Smooth muscle cell (in vitro differentiated cells): ENCODE measurements around the gene ARHGAP23. TPM values are rescaled to one million over a fixed set of nuclear protein-coding genes. Genes with fewer than 3 reads are reported as not detected.

Experiments used
- DNase-seq: peaks from one replicate; lab custom pipeline; 2025; ENCODE audit not compliant: unreplicated experiment; lab: John Stamatoyannopoulos, UW
- H2AFZ ChIP-seq: fragments of 200-600 bp; sonication (generic); 2 replicates; pipeline ENCODE4 v1.6.0; 2016; ENCODE audit warnings: antibody characterized with exemption, low read depth, mild to moderate bottlenecking
- H3F3A ChIP-seq: fragments of 200-600 bp; sonication (generic); 2 replicates; pipeline ENCODE4 v1.6.0; 2017; ENCODE audit warnings: antibody characterized with exemption, low read depth
- H3K27ac ChIP-seq: fragments of 200-600 bp; sonication (generic); 2 replicates; pipeline ENCODE4 v1.5.1; 2016; ENCODE audit warnings: low read depth, mild to moderate bottlenecking
- H3K27me3 ChIP-seq: fragments of 200-600 bp; sonication (generic); 2 replicates; pipeline ENCODE4 v1.6.1; 2016; ENCODE audit warnings: low read depth, mild to moderate bottlenecking
- H3K36me3 ChIP-seq: fragments of 200-600 bp; sonication (generic); 2 replicates; pipeline ENCODE4 v1.5.1; 2016; ENCODE audit warnings: low read depth
- H3K4me1 ChIP-seq: fragments of 200-600 bp; sonication (generic); 2 replicates; pipeline ENCODE4 v1.5.1; 2016; ENCODE audit warnings: low read depth
- H3K4me2 ChIP-seq: fragments of 200-600 bp; sonication (generic); 2 replicates; pipeline ENCODE4 v1.6.0; 2016; ENCODE audit warnings: mild to moderate bottlenecking
- H3K4me3 ChIP-seq: fragments of 200-600 bp; sonication (generic); 2 replicates; pipeline ENCODE4 v1.5.1; 2016; ENCODE audit warnings: mild to moderate bottlenecking
- H3K79me2 ChIP-seq: fragments of 200-600 bp; sonication (generic); 2 replicates; pipeline ENCODE4 v1.6.0; 2016; ENCODE audit warnings: low read depth, mild to moderate bottlenecking
- H3K9ac ChIP-seq: fragments of 200-600 bp; sonication (generic); 2 replicates; pipeline ENCODE4 v1.6.0; 2016; ENCODE audit warnings: low read depth
- H3K9me3 ChIP-seq: fragments of 200-600 bp; sonication (generic); replicated peaks from 2 replicates; pipeline ENCODE4 v1.5.1; 2016; ENCODE audit warnings: low read depth
- H4K20me1 ChIP-seq: fragments of 200-600 bp; sonication (generic); 2 replicates; pipeline ENCODE4 v1.6.0; 2016; ENCODE audit warnings: low read depth
- WGBS: methylation state at CpG from one replicate; pipeline ENCODE4 v1.1.7; 2016; ENCODE audit warnings: low lambda C conversion rate; 5-methylcytosine and 5-hydroxymethylcytosine counted together
- polyA plus RNA-seq: library from polyadenylated mRNA; unstranded; fragments of >200 nt; fragmentation: Nextera tagmentation; extraction: Ambion mirVana; gene quantifications from 2 replicates; pipeline ENCODE4 v1.2.1, GENCODE V29; 2016
- total RNA-seq: library from RNA; depleted of rRNA; stranded (reverse); fragments of >200 nt; gene quantifications from 2 replicates; pipeline ENCODE4 v1.2.3, GENCODE V29; 2014
- TF ChIP-seq, protein P1 (sequence below): fragments of 200-600 bp; sonication (generic); IDR thresholded peaks from 2 replicates; pipeline ENCODE4 v1.5.1; 2017; ENCODE audit warnings: borderline replicate concordance, mild to moderate bottlenecking, antibody characterized with exemption; ENCODE audit not compliant: insufficient read depth, poor library complexity, severe bottlenecking

ARHGAP23 gene
- total and polyA plus RNA-seq, 2 experiments from 2014 or later: 24.9 to 34.0 TPM

DNA sequence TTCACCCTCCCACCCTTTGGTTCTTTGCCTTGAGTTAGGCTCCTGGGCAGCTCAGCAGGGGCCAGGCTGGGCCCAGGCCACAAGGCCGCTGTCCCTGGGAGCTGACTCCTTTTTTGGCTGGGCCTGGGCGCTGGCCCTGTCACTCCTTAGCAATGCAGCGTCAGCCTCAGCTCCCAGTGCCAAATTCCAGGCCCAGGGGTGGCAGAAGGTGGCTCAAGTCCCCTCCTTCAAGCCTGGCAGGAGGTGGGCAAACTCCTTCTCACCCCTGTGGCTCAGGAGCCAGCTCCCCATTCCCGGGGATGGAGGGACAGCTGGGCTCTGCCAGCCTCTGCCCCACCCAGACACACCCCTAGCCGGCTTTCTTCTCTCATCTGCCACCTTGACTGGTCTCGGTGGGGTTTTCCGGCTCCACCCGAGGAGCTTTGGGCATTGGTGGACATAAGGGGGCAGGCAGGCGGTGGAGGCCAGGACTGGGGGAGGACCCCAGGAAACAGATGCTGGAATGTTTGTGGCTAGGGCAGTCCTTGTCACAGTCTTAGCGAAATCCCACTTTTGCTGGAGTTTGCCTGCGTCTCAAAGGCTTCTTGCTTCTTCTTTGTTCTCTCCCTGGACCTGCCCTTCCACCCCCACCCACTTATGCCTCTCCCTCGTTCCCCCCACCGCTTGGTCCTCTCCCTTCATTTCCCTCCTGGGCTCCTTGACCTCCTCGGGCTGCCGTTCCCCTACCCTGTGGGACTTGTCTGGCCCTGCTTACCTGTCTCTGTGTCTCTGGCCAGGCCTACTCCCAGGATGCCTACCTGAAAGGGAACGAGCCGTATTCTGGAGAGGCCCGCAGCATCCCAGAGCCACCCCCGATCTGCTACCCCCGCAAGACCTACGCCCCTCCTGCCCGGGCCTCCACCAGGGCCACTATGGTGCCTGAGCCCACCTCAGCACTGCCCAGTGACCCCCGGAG is 37.4 kb downstream of the ARHGAP23 start:
- Histone ChIP-seq H3K4me1 (no peaks in the 10 kb centered on the region), H3K27ac (peak overlapping the region; percentile 98), H4K20me1 (peaks cover 53% of the 10 kb centered on the region), H3K27me3 (no peaks in the 10 kb centered on the region), H3K79me2 (peaks cover 12% of the 10 kb centered on the region), H3K4me2 (peak overlapping the region; percentile 81), H2AFZ (no peak overlapping the region), H3K9ac (peak overlapping the region; percentile 96), H3K36me3 (no peaks in the 10 kb centered on the region), H3K4me3 (peak overlapping the region; percentile 39), H3K9me3 (no peaks in the 10 kb centered on the region), H3F3A (no peaks in the 10 kb centered on the region)
- DNase-seq: no peak
- WGBS: 86% methylated on average over 21 of the region's 23 CpGs
- TF ChIP-seq, protein P1, sequence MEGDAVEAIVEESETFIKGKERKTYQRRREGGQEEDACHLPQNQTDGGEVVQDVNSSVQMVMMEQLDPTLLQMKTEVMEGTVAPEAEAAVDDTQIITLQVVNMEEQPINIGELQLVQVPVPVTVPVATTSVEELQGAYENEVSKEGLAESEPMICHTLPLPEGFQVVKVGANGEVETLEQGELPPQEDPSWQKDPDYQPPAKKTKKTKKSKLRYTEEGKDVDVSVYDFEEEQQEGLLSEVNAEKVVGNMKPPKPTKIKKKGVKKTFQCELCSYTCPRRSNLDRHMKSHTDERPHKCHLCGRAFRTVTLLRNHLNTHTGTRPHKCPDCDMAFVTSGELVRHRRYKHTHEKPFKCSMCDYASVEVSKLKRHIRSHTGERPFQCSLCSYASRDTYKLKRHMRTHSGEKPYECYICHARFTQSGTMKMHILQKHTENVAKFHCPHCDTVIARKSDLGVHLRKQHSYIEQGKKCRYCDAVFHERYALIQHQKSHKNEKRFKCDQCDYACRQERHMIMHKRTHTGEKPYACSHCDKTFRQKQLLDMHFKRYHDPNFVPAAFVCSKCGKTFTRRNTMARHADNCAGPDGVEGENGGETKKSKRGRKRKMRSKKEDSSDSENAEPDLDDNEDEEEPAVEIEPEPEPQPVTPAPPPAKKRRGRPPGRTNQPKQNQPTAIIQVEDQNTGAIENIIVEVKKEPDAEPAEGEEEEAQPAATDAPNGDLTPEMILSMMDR: no peak

DNA sequence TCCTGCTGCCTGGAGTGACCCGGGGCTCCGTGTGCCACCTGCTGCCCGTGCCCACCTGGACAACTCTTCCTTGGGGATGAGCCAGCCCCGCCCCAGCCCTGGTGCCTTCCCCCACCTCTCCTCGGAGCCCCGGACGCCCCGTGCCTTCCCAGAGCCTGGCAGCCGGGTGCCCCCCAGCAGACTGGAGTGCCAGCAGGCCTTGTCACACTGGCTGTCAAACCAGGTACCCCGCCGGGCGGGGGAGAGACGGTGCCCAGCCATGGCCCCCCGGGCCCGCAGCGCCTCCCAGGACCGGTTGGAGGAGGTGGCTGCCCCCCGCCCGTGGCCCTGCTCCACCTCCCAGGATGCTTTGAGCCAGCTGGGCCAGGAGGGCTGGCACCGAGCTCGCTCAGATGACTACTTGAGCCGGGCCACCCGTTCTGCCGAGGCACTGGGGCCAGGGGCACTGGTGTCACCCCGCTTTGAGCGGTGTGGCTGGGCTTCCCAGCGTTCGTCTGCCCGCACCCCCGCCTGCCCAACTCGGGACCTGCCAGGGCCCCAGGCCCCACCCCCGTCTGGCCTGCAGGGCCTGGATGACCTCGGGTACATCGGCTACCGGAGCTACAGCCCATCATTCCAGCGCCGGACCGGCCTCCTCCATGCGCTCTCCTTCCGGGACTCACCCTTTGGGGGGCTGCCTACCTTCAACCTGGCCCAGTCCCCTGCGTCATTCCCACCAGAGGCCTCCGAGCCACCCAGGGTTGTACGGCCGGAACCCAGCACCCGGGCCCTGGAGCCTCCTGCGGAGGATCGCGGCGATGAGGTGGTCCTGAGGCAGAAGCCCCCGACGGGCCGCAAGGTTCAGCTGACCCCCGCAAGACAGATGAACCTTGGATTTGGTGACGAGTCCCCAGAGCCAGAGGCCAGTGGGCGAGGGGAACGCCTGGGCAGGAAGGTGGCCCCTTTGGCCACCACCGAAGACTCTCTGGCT is 38.4 kb downstream of the ARHGAP23 start:
- WGBS: 97% methylated on average over 51 of the region's 57 CpGs
- TF ChIP-seq, protein P1: no peak
- peak overlapping the region; percentile 96 for H3K9ac ChIP-seq
- no peak overlapping the region for H3K4me3 ChIP-seq
- peaks cover 53% of the 10 kb centered on the region for H4K20me1 ChIP-seq
- H3K9me3 ChIP-seq: no peaks in the 10 kb centered on the region
- H3K36me3 ChIP-seq: no peaks in the 10 kb centered on the region
- no peaks in the 10 kb centered on the region for H3K4me1 ChIP-seq
- H2AFZ ChIP-seq: no peak overlapping the region
- peak overlapping the region; percentile 98 for H3K27ac ChIP-seq
- H3K27me3 ChIP-seq: no peaks in the 10 kb centered on the region
- peak overlapping the region; percentile 81 for H3K4me2 ChIP-seq
- no peaks in the 10 kb centered on the region for H3F3A ChIP-seq
- H3K79me2 ChIP-seq: peaks cover 12% of the 10 kb centered on the region
- no peak for DNase-seq

DNA sequence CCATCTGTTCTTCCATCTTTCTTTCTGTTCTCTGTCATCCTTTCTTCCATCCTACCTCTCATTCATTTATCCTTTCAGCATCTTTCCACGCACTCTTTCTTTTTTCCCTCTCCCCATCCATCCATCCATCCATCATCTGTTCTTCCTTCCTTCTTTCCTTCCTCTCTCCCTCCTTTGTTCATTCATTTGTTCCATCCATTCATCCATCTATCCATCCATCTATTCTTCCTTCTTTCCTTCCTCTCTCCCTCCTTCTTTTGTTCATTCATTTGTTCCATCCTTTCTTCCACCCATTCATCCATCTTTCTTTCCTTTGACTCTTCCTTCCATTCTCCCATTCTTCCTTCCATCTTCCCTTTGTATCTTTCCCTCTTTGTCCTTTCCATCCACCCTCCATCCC is 39.2 kb downstream of the ARHGAP23 start:
- no peak overlapping the region for H3K4me3 ChIP-seq
- H3K27me3 ChIP-seq: no peaks in the 10 kb centered on the region
- H2AFZ ChIP-seq: no peak overlapping the region
- no peaks in the 10 kb centered on the region for H3K4me1 ChIP-seq
- no peaks in the 10 kb centered on the region for H3F3A ChIP-seq
- no peak overlapping the region for H3K9ac ChIP-seq
- no peaks in the 10 kb centered on the region for H3K9me3 ChIP-seq
- no peak overlapping the region for H3K27ac ChIP-seq
- H3K79me2 ChIP-seq: peaks cover 12% of the 10 kb centered on the region
- no peak overlapping the region for H3K4me2 ChIP-seq
- peaks cover 59% of the 10 kb centered on the region for H4K20me1 ChIP-seq
- 0% methylated on average over 1 of the region's 1 CpG for WGBS
- TF ChIP-seq, protein P1: no peak
- H3K36me3 ChIP-seq: no peaks in the 10 kb centered on the region
- DNase-seq: no peak
